ENCODE results near the gene AHRR. TPM values are rescaled to one million over a fixed set of nuclear protein-coding genes. Genes with fewer than 3 reads are reported as not detected.

AHRR gene
- total and polyA plus RNA-seq, 2 of the 4 experiments (the other 2 are of a cell fraction): 15.6 to 37.1 TPM

GRCh38 chr5:306011-306805, 15.3 kb upstream of the AHRR start:
- no peak overlapping the region for H2AK9ac ChIP-seq (replicated peaks; ENCODE audit: low read depth, low read length, poor library complexity)
- ATAC-seq (ENCODE audit: low read depth): no peak
- H2BK120ac ChIP-seq (ENCODE audit: low read depth, low read length): no peak overlapping the region
- H3K4ac ChIP-seq (ENCODE audit: low read depth, low read length): no peak overlapping the region
- 95% methylated on average over 15 of the region's 28 CpGs; no CpG with 5 or more reads in 1 of the 2 experiments for WGBS, 2 experiments (ENCODE audit: extremely low coverage in 2 of 2, insufficient read length in 1 of 2)
- H3K4me3 ChIP-seq (ENCODE audit: insufficient read depth, low read depth, low read length): no peak overlapping the region
- H3K9me1 ChIP-seq (ENCODE audit: insufficient read depth, low read length): peaks cover 14% of the 10 kb centered on the region; the same call in 1 of the 2 replicates
- no peaks in the 10 kb centered on the region for H3K9me3 ChIP-seq (ENCODE audit: control insufficient read depth, insufficient read depth, low read length)
- no peak overlapping the region for H2AK5ac ChIP-seq (ENCODE audit: low read depth, low read length)
- POLR2A ChIA-PET (ENCODE audit: unreplicated experiment): no interaction called here
- no TSS peak for BruUV-seq (replicated peaks)
- H3K9ac ChIP-seq (ENCODE audit: low read depth, low read length): no peak overlapping the region
- dilution Hi-C loops (cut with HindIII; ENCODE audit: low sequenced_read_pairs, unreplicated experiment): no loop called here
- H4K20me1 ChIP-seq (ENCODE audit: insufficient read depth, low read length): peaks cover 80% of the 10 kb centered on the region
- no peak overlapping the region for H4K91ac ChIP-seq (ENCODE audit: insufficient read depth, low read depth, low read length)
- no peak overlapping the region for H4K5ac ChIP-seq (ENCODE audit: low read depth, low read length)
- H2BK15ac ChIP-seq (ENCODE audit: low read depth, low read length): no peak overlapping the region
- TF ChIP-seq RFX5 (IDR thresholded peaks at IDR 0.05; ENCODE audit: low read depth, low read length) (no peak), CHD1 (IDR thresholded peaks at IDR 0.05; ENCODE audit: low read depth, low read length) (no peak), SMC3 (IDR thresholded peaks at IDR 0.05; ENCODE audit: low read depth, low read length) (no peak), RAD21 (IDR thresholded peaks at IDR 0.05; ENCODE audit: low read length) (no peak), RCOR1 (IDR thresholded peaks at IDR 0.05; ENCODE audit: insufficient replicate concordance, low read length) (no peak), NFE2L2 (IDR thresholded peaks at IDR 0.05; ENCODE audit: low read depth, low read length) (no peak), POLR2A (IDR thresholded peaks at IDR 0.05; ENCODE audit: low read depth, low read length) (no peak), CEBPB (IDR thresholded peaks at IDR 0.05; ENCODE audit: low read depth, low read length) (no peak), USF2 (IDR thresholded peaks at IDR 0.05; ENCODE audit: low read depth, low read length) (no peak), MXI1 (IDR thresholded peaks at IDR 0.05; ENCODE audit: borderline replicate concordance, low read depth, low read length) (no peak), MAFK (IDR thresholded peaks at IDR 0.05; ENCODE audit: low read depth, low read length) (no peak), BHLHE40 (IDR thresholded peaks at IDR 0.05; ENCODE audit: low read depth, low read length) (no peak), MAZ (IDR thresholded peaks at IDR 0.05; ENCODE audit: borderline replicate concordance, low read depth, low read length) (no peak)
- H3K4me1 ChIP-seq (ENCODE audit: control insufficient read depth, insufficient read depth, low read length): no peaks in the 10 kb centered on the region; the same call in 1 of the 2 replicates
- peaks cover 34% of the 10 kb centered on the region for H3K36me3 ChIP-seq (ENCODE audit: control insufficient read depth, insufficient read depth, low read length)
- H3K18ac ChIP-seq (ENCODE audit: low read depth, low read length): no peak overlapping the region
- H3K14ac ChIP-seq (replicated peaks; ENCODE audit: low read depth, low read length): no peak overlapping the region
- CTCF ChIA-PET: no interaction called here
- DNase-seq: no peak
- no peak overlapping the region for H4K8ac ChIP-seq (ENCODE audit: low read depth in 2 of 2, low read length in 2 of 2)
- H3K27me3 ChIP-seq (ENCODE audit: control insufficient read depth, insufficient read depth, low read length): no peaks in the 10 kb centered on the region
- peaks cover 35 to 75% of the 10 kb centered on the region in 2 experiments for H3K79me1 ChIP-seq (ENCODE audit: low read depth in 1 of 2, low read length in 2 of 2)
- H3K56ac ChIP-seq (ENCODE audit: extremely low read depth, insufficient read depth, low read length): no peak overlapping the region
- H2BK20ac ChIP-seq (ENCODE audit: low read depth, low read length): no peak overlapping the region
- no peak overlapping the region for H3K23ac ChIP-seq (ENCODE audit: low read depth, low read length)
- in situ Hi-C loops (cut with MboI; ENCODE audit: low sequenced_read_pairs): no loop called here
- H3K27ac ChIP-seq (ENCODE audit: insufficient read depth, low read length): no peak overlapping the region
- intact Hi-C loops (cut with micrococcal nuclease): no loop called here
- no peak overlapping the region for H2BK5ac ChIP-seq (ENCODE audit: low read depth, low read length, poor library complexity, severe bottlenecking)
- no peak overlapping the region for H2AFZ ChIP-seq (replicated peaks; ENCODE audit: low read length, poor library complexity)
- no peak overlapping the region for H3K4me2 ChIP-seq (ENCODE audit: low read depth, low read length)
